ENCODE results near the gene CCDC194. TPM values are rescaled to one million over a fixed set of nuclear protein-coding genes. Genes with fewer than 3 reads are reported as not detected.

Gene CCDC194
- total RNA-seq, 1 experiment from 2014 or later, result not detected

- no peak for DNase-seq
- no TSS peak for BruUV-seq (replicated peaks)
- Mint-ChIP-seq H3K4me1 (ENCODE audit: low read depth, unreplicated experiment) (no peaks in the 10 kb centered on the region), H3K27ac (ENCODE audit: unreplicated experiment) (no peak overlapping the region), H3K36me3 (ENCODE audit: insufficient read depth, unreplicated experiment) (no peaks in the 10 kb centered on the region), H3K4me3 (ENCODE audit: low read depth, unreplicated experiment) (no peak overlapping the region), H3K9me3 (ENCODE audit: low read depth, unreplicated experiment) (no peaks in the 10 kb centered on the region), H3K27me3 (ENCODE audit: unreplicated experiment) (peaks cover 45% of the 10 kb centered on the region)
- TF ChIP-seq CTCF (IDR thresholded peaks at IDR 0.05; ENCODE audit: unreplicated experiment), result no peak
- CTCF ChIA-PET, result no interaction called here
- intact Hi-C loops (cut with micrococcal nuclease; ENCODE audit: unreplicated experiment), result no loop called here
Measured at GRCh38 chr19:17359905-17360800, 33.8 kb downstream of the CCDC194 start.

- Mint-ChIP-seq H3K27me3 (ENCODE audit: unreplicated experiment) (peaks cover 39% of the 10 kb centered on the region), H3K9me3 (ENCODE audit: low read depth, unreplicated experiment) (no peaks in the 10 kb centered on the region), H3K4me3 (ENCODE audit: low read depth, unreplicated experiment) (no peak overlapping the region), H3K36me3 (ENCODE audit: insufficient read depth, unreplicated experiment) (no peaks in the 10 kb centered on the region), H3K4me1 (ENCODE audit: low read depth, unreplicated experiment) (peaks cover 5% of the 10 kb centered on the region), H3K27ac (ENCODE audit: unreplicated experiment) (no peak overlapping the region)
- DNase-seq, result no peak
- no peak for TF ChIP-seq CTCF (IDR thresholded peaks at IDR 0.05; ENCODE audit: unreplicated experiment)
- BruUV-seq (replicated peaks), result no TSS peak
- intact Hi-C loops (cut with micrococcal nuclease; ENCODE audit: unreplicated experiment), result no loop called here
- CTCF ChIA-PET, result no interaction called here
Measured at GRCh38 chr19:17358395-17358794, 35.6 kb downstream of the CCDC194 start.

GRCh38 chr19:17357724-17358123 is 36.3 kb downstream of the CCDC194 start:
- TF ChIP-seq CTCF (IDR thresholded peaks at IDR 0.05; ENCODE audit: unreplicated experiment), result no peak
- H3K27me3 Mint-ChIP-seq (ENCODE audit: unreplicated experiment), result peaks cover 39% of the 10 kb centered on the region
- H3K36me3 Mint-ChIP-seq (ENCODE audit: insufficient read depth, unreplicated experiment), result no peaks in the 10 kb centered on the region
- CTCF ChIA-PET, result no interaction called here
- peaks cover 10% of the 10 kb centered on the region for H3K4me1 Mint-ChIP-seq (ENCODE audit: low read depth, unreplicated experiment)
- no peak overlapping the region for H3K4me3 Mint-ChIP-seq (ENCODE audit: low read depth, unreplicated experiment)
- BruUV-seq (replicated peaks), result no TSS peak
- intact Hi-C loops (cut with micrococcal nuclease; ENCODE audit: unreplicated experiment), result no loop called here
- no peak for DNase-seq
- H3K27ac Mint-ChIP-seq (ENCODE audit: unreplicated experiment), result no peak overlapping the region
- H3K9me3 Mint-ChIP-seq (ENCODE audit: low read depth, unreplicated experiment), result no peaks in the 10 kb centered on the region

- Mint-ChIP-seq H3K27ac (ENCODE audit: unreplicated experiment) (no peak overlapping the region), H3K4me1 (ENCODE audit: low read depth, unreplicated experiment) (peaks cover 10% of the 10 kb centered on the region), H3K36me3 (ENCODE audit: insufficient read depth, unreplicated experiment) (no peaks in the 10 kb centered on the region), H3K27me3 (ENCODE audit: unreplicated experiment) (peaks cover 37% of the 10 kb centered on the region), H3K9me3 (ENCODE audit: low read depth, unreplicated experiment) (no peaks in the 10 kb centered on the region), H3K4me3 (ENCODE audit: low read depth, unreplicated experiment) (no peak overlapping the region)
- CTCF ChIA-PET, result no interaction called here
- no peak for DNase-seq
- intact Hi-C loops (cut with micrococcal nuclease; ENCODE audit: unreplicated experiment), result no loop called here
- no TSS peak for BruUV-seq (replicated peaks)
- no peak for TF ChIP-seq CTCF (IDR thresholded peaks at IDR 0.05; ENCODE audit: unreplicated experiment)
Measured at GRCh38 chr19:17357078-17357666, 36.8 kb downstream of the CCDC194 start.
